WTC11 (cell line): ENCODE data around the gene ELOVL5. TPM values are rescaled to one million over a fixed set of nuclear protein-coding genes. Genes with fewer than 3 reads are reported as not detected.

Experiments used
- ATAC-seq: fragments of 200-7000 bp; cut with Tn5 transposase; 2 replicates; pipeline ENCODE4 v1.10.0; 2021; ENCODE audit warnings: mild to moderate bottlenecking, moderate library complexity
- CTCF ChIA-PET: fragments of 300-600 bp; sonication (Branson Sonifier 250); formaldehyde crosslinking; loops from one replicate; lab custom pipeline; 2021; ENCODE audit warnings: antibody characterized with exemption; lab: Charles Lee
- POLR2A ChIA-PET: fragments of 350-600 bp; sonication (Branson Sonifier 250); formaldehyde crosslinking; loops from one replicate; lab custom pipeline; 2021; ENCODE audit warnings: antibody characterized with exemption; lab: Charles Lee
- DNase-seq: peaks from one replicate; pipeline ENCODE4 v3.0.0; 2021; ENCODE audit warnings: low spot score
- H3K27ac Mint-ChIP-seq: 2 replicates; pipeline ENCODE4 v1.8.0; 2021; ENCODE audit warnings: mixed read lengths
- H3K27me3 Mint-ChIP-seq: 2 replicates; pipeline ENCODE4 v1.8.0; 2021; ENCODE audit warnings: low read depth, mild to moderate bottlenecking, moderate library complexity, mixed read lengths
- H3K36me3 Mint-ChIP-seq: 2 replicates; pipeline ENCODE4 v1.8.0; 2021; ENCODE audit warnings: mixed read lengths
- H3K4me1 Mint-ChIP-seq: 2 replicates; pipeline ENCODE4 v1.8.0; 2022; ENCODE audit warnings: mixed read lengths
- H3K4me3 Mint-ChIP-seq: 2 replicates; pipeline ENCODE4 v1.8.0; 2021; ENCODE audit warnings: mild to moderate bottlenecking, moderate library complexity, mixed read lengths
- H3K9me3 Mint-ChIP-seq: 2 replicates; pipeline ENCODE4 v1.8.0; 2021; ENCODE audit warnings: mixed read lengths
- ATF6 ChIP-seq: sonication (generic); formaldehyde crosslinking; IDR thresholded peaks from 2 replicates; pipeline ENCODE4 v1.8.1; 2023; ENCODE audit warnings: mild to moderate bottlenecking, missing genetic modification reagents
- CTCF ChIP-seq: fragments of 200-600 bp; IDR thresholded peaks from 2 replicates; pipeline ENCODE4 v1.8.0; 2022; ENCODE audit warnings: antibody characterized with exemption
- EMX1 ChIP-seq: fragments of 250-450 bp; sonication (Bioruptor Pico); IDR thresholded peaks from 2 replicates; pipeline ENCODE4 v1.8.0; 2021; ENCODE audit warnings: mild to moderate bottlenecking
- ETV6 ChIP-seq: sonication (generic); formaldehyde crosslinking; IDR thresholded peaks from 2 replicates; pipeline ENCODE4 v1.8.1; 2022; ENCODE audit warnings: mild to moderate bottlenecking, missing genetic modification reagents
- MAX ChIP-seq: sonication (generic); formaldehyde crosslinking; IDR thresholded peaks from 2 replicates; pipeline ENCODE4 v1.8.0; 2022; ENCODE audit warnings: mild to moderate bottlenecking, missing genetic modification reagents
- OVOL2 ChIP-seq: fragments of 250-450 bp; sonication (Bioruptor Pico); IDR thresholded peaks from 2 replicates; pipeline ENCODE4 v1.9.0; 2021; ENCODE audit warnings: mild to moderate bottlenecking, borderline replicate concordance
- RELA ChIP-seq: sonication (generic); formaldehyde crosslinking; IDR thresholded peaks from 2 replicates; pipeline ENCODE4 v1.8.1; 2022; ENCODE audit warnings: missing genetic modification reagents, mild to moderate bottlenecking, borderline replicate concordance
- TEAD4 ChIP-seq: sonication (generic); formaldehyde crosslinking; IDR thresholded peaks from 2 replicates; pipeline ENCODE4 v1.8.0; 2022; ENCODE audit warnings: mild to moderate bottlenecking, missing genetic modification reagents
- ZMAT4 ChIP-seq: fragments of 250-450 bp; sonication (Bioruptor Pico); IDR thresholded peaks from 2 replicates; pipeline ENCODE4 v1.9.0; 2021; ENCODE audit warnings: mild to moderate bottlenecking
- ZNF263 ChIP-seq: sonication (generic); formaldehyde crosslinking; IDR thresholded peaks from 2 replicates; pipeline ENCODE4 v1.8.1; 2022; ENCODE audit warnings: low read depth, mild to moderate bottlenecking, moderate library complexity, missing genetic modification reagents
- ZNF281 ChIP-seq: sonication (generic); formaldehyde crosslinking; IDR thresholded peaks from 2 replicates; pipeline ENCODE4 v1.8.0; 2023; ENCODE audit warnings: mild to moderate bottlenecking, missing genetic modification reagents
- total RNA-seq: library from RNA; stranded (reverse); gene quantifications from 3 replicates; pipeline ENCODE4 v1.2.3, GENCODE V29; 2021
- TF ChIP-seq, protein P1 (sequence below): fragments of 250-450 bp; sonication (Bioruptor Pico); IDR thresholded peaks from 2 replicates; pipeline ENCODE4 v2.1.2; 2022; ENCODE audit warnings: mild to moderate bottlenecking, moderate library complexity
- TF ChIP-seq, protein P2 (sequence below): sonication (generic); formaldehyde crosslinking; IDR thresholded peaks from 2 replicates; pipeline ENCODE4 v1.8.1; 2023; ENCODE audit warnings: mild to moderate bottlenecking, moderate library complexity, missing genetic modification reagents

ELOVL5 gene
- total RNA-seq, 1 experiment from 2014 or later = 122 TPM

GRCh38 chr6:53357576-53358360, 9.0 kb upstream of the ELOVL5 start (continued):
- TF ChIP-seq ZNF263 = no peak
- no peak for TF ChIP-seq ZNF281 (CRISPR knock-in tag)
- no peak for TF ChIP-seq EMX1
- TF ChIP-seq MAX (CRISPR knock-in tag) = no peak
- TF ChIP-seq OVOL2 (CRISPR knock-in tag) = no peak
- TF ChIP-seq, all 79 proteins: peak for 0

GRCh38 chr6:53353624-53354023, 4.9 kb upstream of the ELOVL5 start:
- CTCF ChIA-PET = no interaction called here
- H3K4me1 Mint-ChIP-seq = peaks cover 21% of the 10 kb centered on the region
- H3K36me3 Mint-ChIP-seq = no peaks in the 10 kb centered on the region
- DNase-seq (no peak), ATAC-seq (no peak)
- peaks cover 45% of the 10 kb centered on the region for H3K27me3 Mint-ChIP-seq
- H3K4me3 Mint-ChIP-seq = no peak overlapping the region
- H3K9me3 Mint-ChIP-seq = no peaks in the 10 kb centered on the region
- POLR2A ChIA-PET = no interaction called here
- no peak overlapping the region for H3K27ac Mint-ChIP-seq
- TF ChIP-seq ETV6 (CRISPR knock-in tag) (no peak), RELA (CRISPR knock-in tag) (no peak), TEAD4 (no peak), OVOL2 (CRISPR knock-in tag) (no peak), ATF6 (CRISPR knock-in tag) (no peak), CTCF (no peak), ZMAT4 (no peak)
- TF ChIP-seq, protein P1, sequence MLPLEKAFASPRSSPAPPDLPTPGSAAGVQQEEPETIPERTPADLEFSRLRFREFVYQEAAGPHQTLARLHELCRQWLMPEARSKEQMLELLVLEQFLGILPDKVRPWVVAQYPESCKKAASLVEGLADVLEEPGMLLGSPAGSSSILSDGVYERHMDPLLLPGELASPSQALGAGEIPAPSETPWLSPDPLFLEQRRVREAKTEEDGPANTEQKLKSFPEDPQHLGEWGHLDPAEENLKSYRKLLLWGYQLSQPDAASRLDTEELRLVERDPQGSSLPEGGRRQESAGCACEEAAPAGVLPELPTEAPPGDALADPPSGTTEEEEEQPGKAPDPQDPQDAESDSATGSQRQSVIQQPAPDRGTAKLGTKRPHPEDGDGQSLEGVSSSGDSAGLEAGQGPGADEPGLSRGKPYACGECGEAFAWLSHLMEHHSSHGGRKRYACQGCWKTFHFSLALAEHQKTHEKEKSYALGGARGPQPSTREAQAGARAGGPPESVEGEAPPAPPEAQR (CRISPR knock-in tag) = no peak
- TF ChIP-seq, protein P2, sequence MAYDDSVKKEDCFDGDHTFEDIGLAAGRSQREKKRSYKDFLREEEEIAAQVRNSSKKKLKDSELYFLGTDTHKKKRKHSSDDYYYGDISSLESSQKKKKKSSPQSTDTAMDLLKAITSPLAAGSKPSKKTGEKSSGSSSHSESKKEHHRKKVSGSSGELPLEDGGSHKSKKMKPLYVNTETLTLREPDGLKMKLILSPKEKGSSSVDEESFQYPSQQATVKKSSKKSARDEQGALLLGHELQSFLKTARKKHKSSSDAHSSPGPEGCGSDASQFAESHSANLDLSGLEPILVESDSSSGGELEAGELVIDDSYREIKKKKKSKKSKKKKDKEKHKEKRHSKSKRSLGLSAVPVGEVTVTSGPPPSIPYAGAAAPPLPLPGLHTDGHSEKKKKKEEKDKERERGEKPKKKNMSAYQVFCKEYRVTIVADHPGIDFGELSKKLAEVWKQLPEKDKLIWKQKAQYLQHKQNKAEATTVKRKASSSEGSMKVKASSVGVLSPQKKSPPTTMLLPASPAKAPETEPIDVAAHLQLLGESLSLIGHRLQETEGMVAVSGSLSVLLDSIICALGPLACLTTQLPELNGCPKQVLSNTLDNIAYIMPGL = no peak
